HCEC 1CT (cell line): ENCODE measurements around the gene FFAR2.
"Not testable (repeated sequence)": the region's sequence is repeated elsewhere in the genome, so short reads cannot be mapped to it uniquely, and the experiment has no call there.

Source experiments
- DNase-seq: peaks from one replicate; pipeline ENCODE4 v3.0.0-alpha.2; 2017

FFAR2 gene

GRCh38 chr19:35447606-35448469 is at the start of gene FFAR2:
Gene FFAR2, plus strand, starts transcription at chr19:35448257. Its CDS starts 1,458 bp downstream, at chr19:35449715.
- DNase-seq = no peak

GRCh38 chr19:35398570-35398969 is 49.5 kb upstream of the FFAR2 start:
- DNase-seq = no peak

GRCh38 chr19:35399231-35399630 is 48.8 kb upstream of the FFAR2 start:
- no peak for DNase-seq

DNA sequence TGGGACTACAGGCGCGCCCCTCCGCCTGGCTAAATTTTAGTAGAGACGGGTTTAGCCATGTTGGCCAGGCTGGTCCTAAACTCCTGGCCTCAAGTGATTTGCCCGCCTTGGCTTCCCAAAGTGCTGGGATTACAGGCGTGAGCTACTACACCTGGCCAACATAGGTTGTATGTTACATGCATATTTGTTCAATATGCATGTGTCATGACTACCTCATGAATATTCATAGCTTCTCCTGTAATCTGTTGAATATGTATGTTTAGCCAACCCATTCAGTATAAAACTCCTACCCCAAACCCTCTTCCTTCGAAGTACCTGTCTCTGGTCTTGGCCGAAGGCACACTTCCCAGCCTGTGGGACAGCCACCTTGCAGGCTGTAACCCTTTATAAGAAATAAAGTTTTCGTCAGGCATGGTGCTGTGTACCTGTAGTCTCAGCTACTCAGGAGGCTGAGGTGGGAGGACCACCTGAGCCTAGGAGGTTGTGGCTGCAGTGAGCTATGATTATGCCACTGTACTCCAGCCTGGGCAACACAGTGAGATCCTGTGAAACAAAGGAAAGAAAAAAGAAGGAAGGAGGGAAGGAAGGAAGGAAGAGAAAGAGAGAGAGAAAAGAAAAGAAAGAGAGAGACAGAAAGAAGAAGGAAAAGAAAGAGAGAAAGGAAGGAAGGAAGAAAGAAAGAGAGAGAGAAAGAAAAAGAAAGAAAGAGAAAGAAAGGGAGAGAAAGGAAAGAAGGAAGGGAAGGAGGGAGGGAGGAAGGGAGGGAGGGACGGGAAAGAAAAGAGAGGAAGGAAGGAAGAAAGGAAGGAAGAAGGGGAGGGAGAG is 47.9 kb upstream of the FFAR2 start:
- no peak for DNase-seq

DNA sequence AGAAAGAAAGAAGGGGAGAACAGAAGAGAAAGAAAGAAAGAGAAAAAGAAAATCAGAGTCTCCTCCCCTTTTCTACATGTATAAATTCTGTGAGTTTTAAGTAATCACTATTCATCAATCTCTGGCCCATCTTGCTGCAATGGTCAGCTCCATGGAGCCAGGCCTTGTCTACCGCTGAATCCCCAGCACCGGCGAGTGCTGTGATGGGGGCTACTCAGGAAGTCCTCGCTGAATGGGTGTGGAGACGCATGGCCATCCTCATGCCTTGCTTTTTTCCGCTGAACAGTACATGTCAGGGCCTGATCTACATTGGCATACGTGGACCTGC is 47.3 kb upstream of the FFAR2 start:
- DNase-seq = no peak

DNA sequence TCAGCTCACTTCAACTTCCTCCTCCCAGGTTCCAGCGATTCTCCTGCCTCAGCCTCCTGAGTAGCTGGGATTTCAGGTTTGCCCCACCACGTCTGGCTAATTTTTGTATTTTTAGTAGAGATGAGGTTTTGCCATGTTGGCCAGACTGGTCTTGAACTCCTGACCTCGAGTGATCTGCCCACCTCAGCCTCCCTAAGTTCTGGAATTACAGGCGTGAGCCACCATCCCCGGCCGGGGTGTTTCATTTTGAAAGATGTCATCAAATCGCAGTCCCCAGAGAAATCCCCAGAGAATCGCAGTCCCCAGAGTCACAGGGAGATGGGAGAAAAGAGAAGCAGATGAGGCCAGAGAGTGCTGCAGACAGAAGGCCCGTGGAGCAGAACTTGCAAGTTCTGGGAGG is 46.6 kb upstream of the FFAR2 start:
- not testable (repeated sequence) for DNase-seq

DNA sequence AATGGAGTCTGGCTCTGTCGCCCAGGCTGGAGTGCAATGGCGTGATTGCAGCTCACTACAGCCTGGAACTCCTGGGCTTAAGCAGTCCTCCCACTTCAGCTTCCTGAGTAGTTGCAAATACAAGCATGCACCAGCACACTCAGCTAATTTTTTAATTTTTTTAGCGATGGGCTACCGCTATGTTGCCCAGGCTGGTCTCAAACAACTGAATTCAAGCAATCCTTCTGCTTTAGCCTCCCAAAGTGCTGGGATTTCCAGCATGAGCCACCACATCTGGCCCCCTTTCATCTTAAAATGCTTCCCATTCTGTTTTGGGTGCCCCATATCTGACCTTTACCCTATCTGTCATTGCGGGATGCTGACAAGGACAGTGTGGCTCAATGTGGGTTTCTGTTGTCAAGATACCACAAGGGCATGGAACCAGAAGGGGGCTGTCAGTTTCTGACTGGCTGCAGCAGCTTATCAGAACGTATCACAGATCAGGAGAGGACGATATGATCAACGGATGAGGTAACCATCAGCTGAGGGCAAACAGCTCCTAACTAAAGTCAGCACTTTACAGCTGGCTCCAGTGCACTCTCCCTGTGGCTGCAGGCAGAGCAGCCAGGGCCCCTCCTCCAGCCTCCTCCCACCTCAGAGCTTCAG is 44.8 kb upstream of the FFAR2 start:
- no peak for DNase-seq

DNA sequence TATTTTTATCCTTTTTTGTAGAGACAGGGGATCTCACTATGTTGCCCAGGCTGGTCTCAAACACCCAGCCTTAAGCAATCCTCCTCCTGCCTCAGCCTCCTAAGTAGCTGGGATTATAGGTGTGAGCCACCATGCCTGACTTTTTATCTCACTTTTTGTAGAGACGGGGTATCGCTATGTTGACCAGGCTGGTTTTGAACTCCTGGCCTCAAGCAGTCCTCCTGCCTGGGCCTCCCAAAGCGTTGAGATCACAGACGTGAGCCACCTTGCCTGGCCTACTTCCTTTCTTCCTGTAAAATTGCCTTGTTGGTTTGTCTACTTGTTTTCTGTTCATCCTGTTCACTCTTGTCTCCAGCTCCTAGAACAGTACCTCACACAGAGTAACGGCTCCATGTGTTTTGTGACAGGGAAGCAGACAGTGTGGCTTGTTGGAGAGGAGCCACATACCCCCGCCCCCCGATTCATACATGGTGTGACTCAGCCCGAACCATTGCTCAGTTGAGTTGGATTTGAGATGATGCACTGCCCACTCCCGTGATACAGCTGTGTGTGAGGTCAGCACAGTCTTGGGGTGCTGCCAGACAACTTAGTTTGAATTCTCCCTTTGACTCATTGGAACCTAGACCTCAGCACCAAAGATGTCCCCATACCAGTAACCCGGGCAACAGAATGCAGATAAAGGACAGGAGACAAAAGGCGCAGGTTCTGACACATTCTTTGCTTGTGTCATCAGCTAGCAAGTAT is 43.0 kb upstream of the FFAR2 start:
- peak; percentile 89 for DNase-seq

- no peak for DNase-seq
Measured at GRCh38 chr19:35407619-35408018, 40.4 kb upstream of the FFAR2 start.

DNA sequence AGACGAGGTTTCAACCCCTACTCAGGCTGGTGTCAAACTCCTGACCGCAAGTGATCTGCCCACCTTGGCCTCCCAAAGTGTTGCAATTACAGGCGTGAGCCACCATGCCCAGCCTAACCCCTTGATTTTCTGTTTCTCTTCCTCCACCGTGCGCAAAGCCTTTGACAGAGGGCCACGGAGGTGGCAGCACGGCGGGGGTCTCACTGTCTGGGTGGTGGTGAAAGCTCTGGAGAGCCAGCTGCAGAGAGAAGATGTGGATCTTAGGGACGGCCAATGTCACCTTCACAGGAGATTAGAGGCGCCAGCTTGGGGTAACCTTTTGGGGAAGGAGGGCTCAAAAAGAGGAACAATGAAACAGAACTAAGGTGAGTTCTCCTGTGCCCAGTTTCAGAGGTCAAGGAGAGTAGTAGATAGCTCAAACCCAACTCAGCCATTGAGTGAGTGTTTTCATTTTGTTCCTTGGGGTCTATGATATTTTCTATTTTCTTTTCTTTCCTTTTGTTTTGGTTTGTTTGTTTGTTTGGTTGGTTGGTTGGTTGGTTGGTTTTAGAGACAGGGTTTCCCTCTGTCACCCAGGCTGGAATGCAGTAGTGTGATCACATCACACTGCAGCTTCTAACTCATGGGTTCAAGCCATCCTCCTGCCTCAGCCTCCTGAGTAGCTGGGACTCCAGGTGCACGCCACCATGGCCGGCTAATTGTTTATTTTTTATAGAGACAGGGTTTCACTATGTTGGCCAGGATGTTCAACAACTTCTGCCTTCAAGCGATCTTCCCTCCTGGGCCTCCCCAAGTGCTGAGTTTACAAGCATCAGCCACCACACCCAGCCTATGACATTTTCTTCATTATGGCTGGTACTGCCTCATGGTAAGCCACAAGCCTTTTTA is 39.5 kb upstream of the FFAR2 start:
- no peak for DNase-seq

DNA sequence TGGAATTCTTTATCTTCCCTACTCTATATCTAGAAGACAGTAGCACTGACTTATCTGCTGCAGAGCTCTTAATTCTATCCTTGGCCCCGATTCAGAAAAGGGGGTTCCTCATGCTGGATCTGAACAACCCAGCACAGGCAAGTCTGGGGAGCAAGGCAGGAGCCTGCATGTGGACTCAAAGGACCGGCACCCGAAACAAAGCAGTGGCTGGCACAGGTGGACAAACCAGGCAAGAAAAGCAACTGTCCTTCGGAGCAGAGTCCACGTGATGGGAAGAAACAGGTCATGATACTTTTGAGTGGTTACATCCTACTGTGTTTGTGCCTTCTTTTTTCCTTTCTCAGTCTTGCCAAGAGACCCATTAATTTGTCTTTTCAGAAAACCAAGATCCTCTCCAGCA is 38.9 kb upstream of the FFAR2 start:
- no peak for DNase-seq

- no peak for DNase-seq
Measured at GRCh38 chr19:35410487-35410886, 37.6 kb upstream of the FFAR2 start.

DNA sequence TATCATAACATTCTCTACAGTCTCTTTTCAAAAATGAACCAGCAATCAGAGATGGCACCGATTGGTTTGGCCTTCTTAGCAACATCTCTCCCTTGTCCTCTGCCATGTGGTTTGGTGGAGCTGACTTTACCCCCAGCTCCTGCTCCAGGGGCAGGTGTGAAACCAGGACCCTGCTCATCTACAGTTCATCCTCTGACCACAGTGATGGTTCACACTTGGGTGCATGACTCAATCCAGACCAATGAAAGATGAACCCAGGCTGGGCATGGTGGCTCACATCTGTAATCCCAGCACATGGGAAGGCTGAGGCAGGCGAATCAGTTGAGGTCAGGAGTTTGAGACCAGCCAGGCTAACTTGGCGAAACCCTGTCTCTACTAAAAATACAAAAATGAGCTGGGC is 33.6 kb upstream of the FFAR2 start:
- no peak for DNase-seq

DNA sequence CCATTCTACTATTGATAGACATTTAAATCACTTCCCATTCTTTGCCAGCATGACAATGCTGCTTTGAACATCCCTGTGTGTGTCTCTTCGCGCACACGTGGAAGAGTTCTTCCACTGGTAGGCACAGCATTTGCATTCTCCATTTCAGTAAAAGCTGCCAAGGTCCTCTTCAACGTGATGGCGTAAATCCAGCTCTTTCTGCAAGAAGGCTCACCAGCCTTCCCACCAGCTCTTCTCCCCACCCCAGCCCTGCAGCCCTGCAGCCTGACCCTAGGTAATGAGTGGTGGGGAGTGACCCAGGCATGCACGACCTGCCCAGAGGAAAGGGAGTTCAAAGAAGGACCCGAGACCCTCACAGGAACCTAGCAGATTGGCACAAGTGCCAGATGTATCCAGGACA is 31.7 kb upstream of the FFAR2 start:
- no peak for DNase-seq

DNA sequence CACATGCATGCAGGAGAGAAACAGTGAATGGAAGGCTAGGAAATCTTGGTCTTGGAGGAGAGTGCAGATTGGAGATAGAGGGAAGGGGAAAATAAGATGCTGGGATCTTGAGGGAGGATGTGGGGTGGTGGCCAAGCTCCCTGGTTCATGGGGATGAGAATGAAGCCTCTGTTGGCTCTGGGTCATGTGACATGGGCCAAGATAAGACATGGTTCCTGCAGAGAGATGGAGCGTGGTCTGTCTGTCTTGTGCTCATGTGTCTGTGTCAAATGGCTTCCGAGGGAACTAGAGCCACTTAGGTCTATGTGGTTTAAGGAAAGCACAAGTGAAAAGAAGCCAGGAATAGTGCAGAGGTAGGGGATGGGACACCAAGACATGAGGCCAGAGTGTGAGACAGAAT is 30.8 kb upstream of the FFAR2 start:
- DNase-seq = no peak

GRCh38 chr19:35417713-35418534 is 30.1 kb upstream of the FFAR2 start:
- no peak for DNase-seq

GRCh38 chr19:35419046-35419445 is 29.0 kb upstream of the FFAR2 start:
- no peak for DNase-seq

- DNase-seq = no peak
Measured at GRCh38 chr19:35419805-35420204, 28.3 kb upstream of the FFAR2 start.

DNA sequence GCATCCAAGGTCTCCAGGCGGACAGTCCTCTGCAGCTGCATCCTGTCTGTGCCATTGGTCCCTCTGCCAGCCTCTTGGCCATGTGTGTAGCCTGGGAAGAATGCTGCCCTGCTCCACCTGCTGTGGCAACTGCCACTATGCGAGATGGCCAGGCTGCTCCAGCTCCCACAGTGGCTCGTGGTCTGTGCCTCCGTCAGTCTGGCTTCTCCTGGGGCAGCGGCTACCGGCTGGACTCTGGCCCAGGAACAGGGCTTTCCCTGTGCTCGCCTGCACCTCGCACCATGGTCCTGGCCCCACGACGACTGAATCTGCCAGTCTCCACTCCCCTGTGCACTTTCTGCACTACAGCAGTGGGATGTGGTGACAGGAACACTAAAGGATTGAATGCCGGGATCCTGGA is 26.7 kb upstream of the FFAR2 start:
- DNase-seq = no peak

GRCh38 chr19:35423406-35423805 is 24.7 kb upstream of the FFAR2 start:
- not testable (repeated sequence) for DNase-seq

- no peak for DNase-seq
Measured at GRCh38 chr19:35425682-35426081, 22.4 kb upstream of the FFAR2 start.
